ENCODE data around the gene SIK2.

The SIK2 gene

GRCh38 chr11:111741751-111742150, 139.5 kb downstream of the SIK2 start:
- H3K4me1 ChIP-seq (ENCODE audit: control insufficient read depth, insufficient read depth, low read length, poor library complexity, severe bottlenecking), result no peaks in the 10 kb centered on the region
- DNase-seq, result no peak
- H3K27me3 ChIP-seq (replicated peaks; ENCODE audit: control insufficient read depth, insufficient read depth, low read length, poor library complexity, severe bottlenecking), result no peaks in the 10 kb centered on the region
- peaks cover 42% of the 10 kb centered on the region for H3K36me3 ChIP-seq (ENCODE audit: control insufficient read depth, insufficient read depth, low read length)
- no peaks in the 10 kb centered on the region for H3K9me3 ChIP-seq (ENCODE audit: control insufficient read depth, low read length)
- H3K27ac ChIP-seq (ENCODE audit: insufficient read depth, low read length, poor library complexity, severe bottlenecking), result no peak overlapping the region
- no peak overlapping the region for H3K4me3 ChIP-seq (ENCODE audit: insufficient read depth, low read depth, low read length, poor library complexity, severe bottlenecking)

GRCh38 chr11:111743700-111744099, 141.5 kb downstream of the SIK2 start:
- no peak for DNase-seq
- no peaks in the 10 kb centered on the region for H3K27me3 ChIP-seq (replicated peaks; ENCODE audit: control insufficient read depth, insufficient read depth, low read length, poor library complexity, severe bottlenecking)
- no peak overlapping the region for H3K4me3 ChIP-seq (ENCODE audit: insufficient read depth, low read depth, low read length, poor library complexity, severe bottlenecking)
- H3K27ac ChIP-seq (ENCODE audit: insufficient read depth, low read length, poor library complexity, severe bottlenecking), result no peak overlapping the region
- no peaks in the 10 kb centered on the region for H3K9me3 ChIP-seq (ENCODE audit: control insufficient read depth, low read length)
- peaks cover 61% of the 10 kb centered on the region for H3K36me3 ChIP-seq (ENCODE audit: control insufficient read depth, insufficient read depth, low read length)
- no peaks in the 10 kb centered on the region for H3K4me1 ChIP-seq (ENCODE audit: control insufficient read depth, insufficient read depth, low read length, poor library complexity, severe bottlenecking)

GRCh38 chr11:111745719-111746504, 143.7 kb downstream of the SIK2 start:
- H3K27me3 ChIP-seq (replicated peaks; ENCODE audit: control insufficient read depth, insufficient read depth, low read length, poor library complexity, severe bottlenecking), result no peaks in the 10 kb centered on the region
- no peak for DNase-seq
- no peak overlapping the region for H3K4me3 ChIP-seq (ENCODE audit: insufficient read depth, low read depth, low read length, poor library complexity, severe bottlenecking)
- no peaks in the 10 kb centered on the region for H3K9me3 ChIP-seq (ENCODE audit: control insufficient read depth, low read length)
- no peak overlapping the region for H3K27ac ChIP-seq (ENCODE audit: insufficient read depth, low read length, poor library complexity, severe bottlenecking)
- H3K4me1 ChIP-seq (ENCODE audit: control insufficient read depth, insufficient read depth, low read length, poor library complexity, severe bottlenecking), result no peaks in the 10 kb centered on the region
- peaks cover 65% of the 10 kb centered on the region for H3K36me3 ChIP-seq (ENCODE audit: control insufficient read depth, insufficient read depth, low read length)

DNA sequence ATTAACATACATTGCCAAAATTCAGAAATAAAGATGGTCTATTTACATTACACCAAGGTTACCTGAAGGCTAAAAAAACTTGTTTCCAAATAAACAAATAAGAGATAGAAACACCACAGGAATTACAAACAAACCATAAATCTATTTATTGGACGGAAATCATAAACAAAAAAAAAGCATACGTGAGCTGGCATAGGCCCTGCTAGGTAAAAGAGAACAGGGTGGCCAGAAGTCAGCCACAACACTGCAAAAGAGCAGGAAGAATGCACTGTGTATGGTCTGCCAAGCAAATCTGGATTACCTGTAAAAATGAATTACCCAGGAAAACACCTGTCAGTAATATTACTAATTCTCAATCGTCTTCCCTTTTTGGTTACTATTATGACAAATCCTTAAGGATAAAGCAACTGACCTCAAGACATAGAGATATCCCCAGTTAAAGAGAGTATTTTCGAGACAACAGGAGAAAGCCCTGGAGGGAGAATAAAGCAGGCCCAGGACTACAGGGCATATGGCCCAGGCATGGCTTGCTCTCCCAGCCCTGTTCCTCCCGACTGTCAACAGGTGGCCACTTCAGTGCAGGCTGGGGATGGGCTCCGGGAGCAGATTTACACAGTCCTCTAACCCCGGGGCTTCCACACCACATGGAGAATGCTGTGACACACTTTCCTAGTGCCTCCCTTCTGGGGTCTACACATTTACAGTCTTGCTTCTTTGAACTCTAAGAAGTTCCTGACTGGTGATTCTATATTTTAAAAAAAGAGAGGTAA, 146.0 kb downstream of the SIK2 start:
- H3K4me3 ChIP-seq (ENCODE audit: insufficient read depth, low read depth, low read length, poor library complexity, severe bottlenecking), result no peak overlapping the region
- peaks cover 59% of the 10 kb centered on the region for H3K36me3 ChIP-seq (ENCODE audit: control insufficient read depth, insufficient read depth, low read length)
- H3K9me3 ChIP-seq (ENCODE audit: control insufficient read depth, low read length), result no peaks in the 10 kb centered on the region
- no peaks in the 10 kb centered on the region for H3K27me3 ChIP-seq (replicated peaks; ENCODE audit: control insufficient read depth, insufficient read depth, low read length, poor library complexity, severe bottlenecking)
- H3K27ac ChIP-seq (ENCODE audit: insufficient read depth, low read length, poor library complexity, severe bottlenecking), result no peak overlapping the region
- no peaks in the 10 kb centered on the region for H3K4me1 ChIP-seq (ENCODE audit: control insufficient read depth, insufficient read depth, low read length, poor library complexity, severe bottlenecking)
- no peak for DNase-seq

- no peak overlapping the region for H3K4me3 ChIP-seq (ENCODE audit: insufficient read depth, low read depth, low read length, poor library complexity, severe bottlenecking)
- H3K36me3 ChIP-seq (ENCODE audit: control insufficient read depth, insufficient read depth, low read length), result peaks cover 61% of the 10 kb centered on the region
- no peaks in the 10 kb centered on the region for H3K27me3 ChIP-seq (replicated peaks; ENCODE audit: control insufficient read depth, insufficient read depth, low read length, poor library complexity, severe bottlenecking)
- no peaks in the 10 kb centered on the region for H3K4me1 ChIP-seq (ENCODE audit: control insufficient read depth, insufficient read depth, low read length, poor library complexity, severe bottlenecking)
- no peaks in the 10 kb centered on the region for H3K9me3 ChIP-seq (ENCODE audit: control insufficient read depth, low read length)
- no peak overlapping the region for H3K27ac ChIP-seq (ENCODE audit: insufficient read depth, low read length, poor library complexity, severe bottlenecking)
- DNase-seq, result no peak
These were observed 147.4 kb downstream of the SIK2 start for GRCh38 chr11:111749646-111750045.

GRCh38 chr11:111756097-111756496, 153.8 kb downstream of the SIK2 start:
- no peak overlapping the region for H3K27ac ChIP-seq (ENCODE audit: insufficient read depth, low read length, poor library complexity, severe bottlenecking)
- H3K4me3 ChIP-seq (ENCODE audit: insufficient read depth, low read depth, low read length, poor library complexity, severe bottlenecking), result no peak overlapping the region
- peaks cover 56% of the 10 kb centered on the region for H3K36me3 ChIP-seq (ENCODE audit: control insufficient read depth, insufficient read depth, low read length)
- no peaks in the 10 kb centered on the region for H3K27me3 ChIP-seq (replicated peaks; ENCODE audit: control insufficient read depth, insufficient read depth, low read length, poor library complexity, severe bottlenecking)
- H3K4me1 ChIP-seq (ENCODE audit: control insufficient read depth, insufficient read depth, low read length, poor library complexity, severe bottlenecking), result no peaks in the 10 kb centered on the region
- H3K9me3 ChIP-seq (ENCODE audit: control insufficient read depth, low read length), result no peaks in the 10 kb centered on the region
- no peak for DNase-seq

DNA sequence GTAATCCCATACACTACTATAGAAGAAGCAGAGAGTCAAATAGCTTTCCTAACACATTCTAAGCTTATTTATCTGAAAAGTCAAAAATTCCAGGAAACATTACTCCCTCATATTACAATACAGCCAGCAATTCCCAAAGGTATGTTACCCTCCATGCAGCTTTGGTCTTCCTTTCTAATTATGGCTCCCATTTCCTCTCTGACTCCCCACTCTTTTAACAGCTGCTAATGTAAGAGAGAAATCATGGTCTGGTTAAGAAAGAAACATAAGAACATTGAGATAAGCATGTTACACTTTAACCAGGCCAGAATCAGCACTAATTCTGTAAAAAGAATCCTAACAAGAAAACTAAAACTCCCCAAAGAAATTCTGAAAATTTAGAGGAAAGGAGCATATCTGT, 157.1 kb downstream of the SIK2 start:
- Histone ChIP-seq H3K9me3 (ENCODE audit: control insufficient read depth, low read length) (no peaks in the 10 kb centered on the region), H3K27ac (ENCODE audit: insufficient read depth, low read length, poor library complexity, severe bottlenecking) (no peak overlapping the region), H3K27me3 (replicated peaks; ENCODE audit: control insufficient read depth, insufficient read depth, low read length, poor library complexity, severe bottlenecking) (no peaks in the 10 kb centered on the region), H3K4me3 (ENCODE audit: insufficient read depth, low read depth, low read length, poor library complexity, severe bottlenecking) (no peak overlapping the region), H3K36me3 (ENCODE audit: control insufficient read depth, insufficient read depth, low read length) (peaks cover 50% of the 10 kb centered on the region), H3K4me1 (ENCODE audit: control insufficient read depth, insufficient read depth, low read length, poor library complexity, severe bottlenecking) (no peaks in the 10 kb centered on the region)
- no peak for DNase-seq

DNA sequence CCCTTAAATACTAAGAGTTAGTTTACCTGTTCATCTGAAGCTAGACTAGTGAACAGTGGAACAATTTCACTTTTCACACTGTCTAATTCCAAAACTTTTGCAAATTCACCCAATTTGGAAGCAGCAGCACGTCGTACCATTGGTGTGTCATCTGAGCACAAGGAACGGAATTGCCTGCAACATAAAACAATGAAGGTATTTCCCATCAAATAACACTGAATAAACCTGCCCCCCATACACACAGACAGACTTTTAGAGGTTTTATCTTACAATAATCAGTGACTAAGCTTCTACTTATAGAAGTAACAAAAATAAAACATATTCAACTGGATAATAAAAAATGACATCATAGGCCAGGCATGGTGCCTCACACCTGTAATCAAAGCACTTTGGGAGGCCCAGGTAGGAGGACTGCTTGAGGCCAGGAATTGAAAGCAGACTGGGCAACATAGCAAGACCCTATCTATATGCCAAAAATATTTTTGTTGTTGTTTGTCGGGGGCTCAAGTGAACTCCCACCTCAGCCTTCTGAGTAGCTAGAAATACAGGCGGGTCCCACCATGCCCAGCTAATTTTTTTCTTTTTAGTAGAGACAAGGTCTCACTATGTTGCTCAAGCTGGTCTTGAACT, 157.6 kb downstream of the SIK2 start:
- Histone ChIP-seq H3K36me3 (ENCODE audit: control insufficient read depth, insufficient read depth, low read length) (peaks cover 45% of the 10 kb centered on the region), H3K27ac (ENCODE audit: insufficient read depth, low read length, poor library complexity, severe bottlenecking) (no peak overlapping the region), H3K4me1 (ENCODE audit: control insufficient read depth, insufficient read depth, low read length, poor library complexity, severe bottlenecking) (no peaks in the 10 kb centered on the region), H3K27me3 (replicated peaks; ENCODE audit: control insufficient read depth, insufficient read depth, low read length, poor library complexity, severe bottlenecking) (no peaks in the 10 kb centered on the region), H3K9me3 (ENCODE audit: control insufficient read depth, low read length) (no peaks in the 10 kb centered on the region), H3K4me3 (ENCODE audit: insufficient read depth, low read depth, low read length, poor library complexity, severe bottlenecking) (no peak overlapping the region)
- DNase-seq, result no peak

GRCh38 chr11:111761036-111761435, 158.8 kb downstream of the SIK2 start:
- Histone ChIP-seq H3K27ac (ENCODE audit: insufficient read depth, low read length, poor library complexity, severe bottlenecking) (no peak overlapping the region), H3K36me3 (ENCODE audit: control insufficient read depth, insufficient read depth, low read length) (peaks cover 40% of the 10 kb centered on the region), H3K4me3 (ENCODE audit: insufficient read depth, low read depth, low read length, poor library complexity, severe bottlenecking) (no peak overlapping the region), H3K27me3 (replicated peaks; ENCODE audit: control insufficient read depth, insufficient read depth, low read length, poor library complexity, severe bottlenecking) (no peaks in the 10 kb centered on the region), H3K4me1 (ENCODE audit: control insufficient read depth, insufficient read depth, low read length, poor library complexity, severe bottlenecking) (no peaks in the 10 kb centered on the region), H3K9me3 (ENCODE audit: control insufficient read depth, low read length) (no peaks in the 10 kb centered on the region)
- DNase-seq, result no peak

GRCh38 chr11:111762526-111762925, 160.3 kb downstream of the SIK2 start:
- H3K27me3 ChIP-seq (replicated peaks; ENCODE audit: control insufficient read depth, insufficient read depth, low read length, poor library complexity, severe bottlenecking), result no peaks in the 10 kb centered on the region
- H3K27ac ChIP-seq (ENCODE audit: insufficient read depth, low read length, poor library complexity, severe bottlenecking), result no peak overlapping the region
- no peak overlapping the region for H3K4me3 ChIP-seq (ENCODE audit: insufficient read depth, low read depth, low read length, poor library complexity, severe bottlenecking)
- H3K36me3 ChIP-seq (ENCODE audit: control insufficient read depth, insufficient read depth, low read length), result peaks cover 40% of the 10 kb centered on the region
- no peak for DNase-seq
- H3K4me1 ChIP-seq (ENCODE audit: control insufficient read depth, insufficient read depth, low read length, poor library complexity, severe bottlenecking), result no peaks in the 10 kb centered on the region
- H3K9me3 ChIP-seq (ENCODE audit: control insufficient read depth, low read length), result no peaks in the 10 kb centered on the region
